ENCODE measurements around the gene DBN1.

GRCh38 chr5:177473443-177474001, at the start of gene DBN1:
- TF ChIP-seq CTCF (IDR thresholded peaks at IDR 0.05; ENCODE audit: low read depth, low read length), result no peak
- no peak for TF ChIP-seq EZH2phosphoT487 (IDR thresholded peaks at IDR 0.05; ENCODE audit: low read depth)
